ENCODE measurements around the gene MSX2. TPM values are rescaled to one million over a fixed set of nuclear protein-coding genes. Genes with fewer than 3 reads are reported as not detected.

The MSX2 gene
- total and polyA plus RNA-seq, 2 of the 8 experiments (the other 6 are each of a cell fraction or from before 2014, with no cell fraction given): 0.24 to 0.47 TPM

DNA sequence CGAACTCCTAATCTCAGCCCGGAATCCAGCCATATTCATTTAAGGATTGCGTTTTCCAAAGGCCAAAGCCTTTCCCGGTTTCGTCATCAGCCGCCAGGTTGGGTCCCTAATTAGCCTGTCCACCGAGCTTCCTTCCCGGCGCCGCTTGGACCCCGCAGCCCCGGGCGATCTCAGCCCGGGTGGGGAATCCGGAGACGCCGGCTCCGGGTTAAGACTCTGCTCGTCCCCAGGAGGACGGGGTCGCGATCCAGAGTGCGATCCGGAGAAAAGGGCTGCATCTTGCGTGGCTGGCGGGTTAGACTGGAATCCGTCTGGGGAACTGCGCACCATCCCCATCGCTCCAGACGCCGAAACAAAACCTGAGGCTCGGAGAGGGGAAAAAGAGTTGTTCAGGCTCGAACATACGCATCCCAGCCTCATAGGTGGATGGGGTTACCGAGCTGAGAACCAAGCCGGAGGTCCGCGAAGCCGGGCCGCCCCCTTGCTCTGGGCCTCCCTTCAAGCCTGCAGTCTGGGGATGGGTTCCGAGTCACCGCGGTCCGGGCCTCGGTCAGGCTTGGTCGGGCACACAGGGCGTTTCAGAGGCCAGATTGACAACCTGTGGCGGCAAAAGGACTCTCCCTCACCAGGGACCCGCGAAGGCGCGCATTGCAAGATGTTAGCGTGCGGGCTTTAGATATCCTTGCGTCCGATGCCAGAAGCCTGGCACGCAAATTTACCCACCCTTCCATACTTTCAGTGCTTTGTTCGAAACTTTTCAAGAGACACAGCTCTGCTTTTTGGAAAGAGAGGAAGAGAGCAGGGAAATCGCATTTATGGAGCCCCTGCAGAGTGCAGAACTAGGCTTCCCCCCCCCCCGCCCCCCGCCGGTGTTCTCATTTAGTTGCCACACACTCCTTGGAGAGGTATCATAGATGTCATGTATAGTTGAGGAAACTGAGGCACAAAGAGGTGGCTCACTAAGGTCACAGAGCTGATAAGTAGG, 7.9 kb downstream of the MSX2 start:
- Histone ChIP-seq H2AFZ (ENCODE audit: low read length) (no peak overlapping the region; the same call in 1 of the 2 replicates), H3K23me2 (ENCODE audit: low read depth, low read length) (peaks cover 5% of the 10 kb centered on the region; the same call in 1 of the 2 replicates), H2BK20ac (ENCODE audit: low read length) (no peak overlapping the region), H3K79me1 (ENCODE audit: low read depth, low read length) (no peaks in the 10 kb centered on the region), H3K14ac (ENCODE audit: insufficient read length) (no peak overlapping the region), H3K18ac (ENCODE audit: extremely low read depth, low read length) (no peak overlapping the region), H2BK5ac (ENCODE audit: low read depth, low read length) (no peak overlapping the region), H2BK12ac (ENCODE audit: low read depth, low read length) (peak overlapping the region; percentile 60; the same call in 1 of the 2 replicates), H4K20me1 (replicated peaks in 1 of 2; ENCODE audit: control insufficient read depth in 1 of 2, insufficient read depth in 2 of 2, low read length in 2 of 2) (peaks cover 11 to 23% of the 10 kb centered on the region in 2 experiments), H3K23ac (ENCODE audit: insufficient read length) (no peak overlapping the region), H3K4me1 (replicated peaks in 1 of 4; ENCODE audit: control insufficient read depth in 3 of 4, insufficient read depth in 4 of 4, low read length in 3 of 4) (peaks cover 5 to 42% (median 15%) of the 10 kb centered on the region in 4 experiments), H3K56ac (replicated peaks; ENCODE audit: insufficient read length, low read depth, low read length) (no peak overlapping the region), H3K9ac (replicated peaks in 1 of 4; ENCODE audit: extremely low read depth in 1 of 4, low read depth in 3 of 4, low read length in 3 of 4) (0 out of 7 replicates have a peak overlapping the region, but pooled peaks of 1 of the 4 experiments have one; percentile 22), H4K8ac (ENCODE audit: extremely low read depth, insufficient read depth, low read length) (no peak overlapping the region), H4K5ac (ENCODE audit: insufficient read length, low read depth, low read length) (no peak overlapping the region), H3K27ac (ENCODE audit: low read depth, low read length) (no peak overlapping the region), H3K4me3 (ENCODE audit: extremely low read depth in 1 of 4, insufficient read depth in 2 of 4, low read depth in 3 of 4, low read length in 4 of 4) (peak overlapping the region; percentile 8 to 53 (median 20); a peak in 6 of 8 replicates), H4K91ac (replicated peaks; ENCODE audit: insufficient read length, low read length) (no peak overlapping the region), H3K4me2 (ENCODE audit: insufficient read depth in 1 of 2, low read depth in 2 of 2, low read length in 2 of 2) (peak overlapping the region; percentile 69 to 72), H3K27me3 (replicated peaks in 1 of 4; ENCODE audit: control insufficient read depth in 3 of 4, extremely low read depth in 1 of 4, insufficient read depth in 3 of 4, low read length in 3 of 4) (peaks cover 78 to 100% (median 98%) of the 10 kb centered on the region in 4 experiments), H3K36me3 (ENCODE audit: control insufficient read depth in 2 of 4, insufficient read depth in 4 of 4, low read length in 3 of 4) (peaks cover 0 to 4% (median 0%) of the 10 kb centered on the region in 4 experiments; a peak in 1 of 8 replicates), H3K79me2 (ENCODE audit: control insufficient read depth in 1 of 2, insufficient read depth in 2 of 2, low read length in 2 of 2) (no peaks in the 10 kb centered on the region), H3K9me3 (ENCODE audit: insufficient read depth in 2 of 2, low read depth in 1 of 2, low read length in 1 of 2) (no peaks in the 10 kb centered on the region), H2AK5ac (ENCODE audit: low read depth, low read length) (no peak overlapping the region), H2BK120ac (replicated peaks; ENCODE audit: low read depth, low read length) (no peak overlapping the region), H3K4ac (replicated peaks; ENCODE audit: insufficient read length, low read depth, low read length) (no peak overlapping the region), H2BK15ac (ENCODE audit: low read length) (no peak overlapping the region)
- peak in 1 of 2 experiments; percentile 68 for DNase-seq (ENCODE audit: low read depth in 1 of 2, low spot score in 2 of 2)
- ChIA-PET CTCF (ENCODE audit: partially characterized antibody) (interaction anchor here (0.6 to 1.6 kb wide), 6 partner anchors 161 to 402 kb away, joined by 3 to 7 read pairs (median 3); no protein-coding TSS in a partner anchor), POLR2A (ENCODE audit: partially characterized antibody) (interaction anchor here (0.6 to 2.3 kb wide), 3 partner anchors 12 to 81 kb away, joined by 3 to 7 read pairs (median 3); no protein-coding TSS in a partner anchor)
- TF ChIP-seq HDAC2 (IDR thresholded peaks at IDR 0.05; ENCODE audit: borderline replicate concordance in 1 of 2, low read depth in 2 of 2, low read length in 2 of 2): no peak
- peak; percentile 75 for TF ChIP-seq RNF2 (IDR thresholded peaks at IDR 0.05; ENCODE audit: borderline replicate concordance, low read depth, low read length, missing control alignments, poor library complexity, severe bottlenecking)
- peak; percentile 100 for TF ChIP-seq EZH2 (IDR thresholded peaks at IDR 0.05; ENCODE audit: low read depth, low read length, severe bottlenecking)
- peak; percentile 99 for TF ChIP-seq SUZ12 (IDR thresholded peaks at IDR 0.05; ENCODE audit: low read length)
- TF ChIP-seq CBX8 (IDR thresholded peaks at IDR 0.05; ENCODE audit: borderline replicate concordance, low read depth, low read length): peak; percentile 59; the same call in 1 of the 2 replicates
- no peak for FAIRE-seq
- 1% methylated on average over 60 of the region's 62 CpGs; no CpG with 5 or more reads in 1 of the 2 experiments for WGBS, 2 experiments (ENCODE audit: extremely low coverage in 1 of 2, insufficient coverage in 1 of 2, insufficient read length in 1 of 2, insufficient replicate concordance in 2 of 2, low coverage in 1 of 2, low lambda C conversion rate in 2 of 2, missing lambda C conversion rate in 1 of 2)
